KG1 (cell line): ENCODE data around the gene CTXN1.
"Not testable (repeated sequence)": the region's sequence is repeated elsewhere in the genome, so short reads cannot be mapped to it uniquely, and the experiment has no call there.

Experiments
- DNase-seq: peaks from one replicate; lab custom pipeline; 2025; lab: John Stamatoyannopoulos, UW

The CTXN1 gene

DNA sequence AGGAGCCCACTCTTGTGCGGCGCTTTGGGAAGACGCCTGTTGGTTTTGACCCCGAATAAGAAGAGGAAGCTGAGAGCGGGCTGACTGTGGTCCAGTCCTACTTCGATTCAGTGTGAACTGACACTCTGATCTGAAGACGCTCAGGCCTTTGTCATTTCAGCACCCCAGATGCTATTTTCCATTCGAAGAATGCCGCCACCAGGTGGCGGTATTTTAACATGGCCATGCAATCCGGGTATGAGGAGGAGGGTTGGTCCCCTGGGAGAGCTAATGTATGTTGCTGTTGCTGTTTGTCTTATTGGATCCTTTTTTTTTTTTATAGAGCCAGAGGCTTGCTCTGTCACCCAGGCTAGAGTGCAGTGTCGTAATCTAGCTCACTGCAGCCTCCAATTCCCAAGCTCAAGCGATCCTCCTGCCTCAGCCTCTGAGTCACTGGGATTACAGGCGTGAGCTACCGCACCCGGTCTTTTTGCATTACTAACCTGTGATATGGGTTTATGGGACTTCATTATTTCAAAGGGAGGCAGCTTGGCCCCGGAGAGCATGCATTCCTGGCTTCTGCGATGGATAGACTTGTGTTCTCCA lies 18.3 kb upstream of the CTXN1 start:
- DNase-seq, result peak; percentile 78

- peak; percentile 97 for DNase-seq
Measured at GRCh38 chr19:7943444-7944176, 17.7 kb upstream of the CTXN1 start, which contains the start of gene TIMM44. Gene TIMM44 (minus strand): TSS chr19:7943666. CDS start chr19:7943651, 15 bp downstream.

- no peak for DNase-seq
Measured at GRCh38 chr19:7942981-7943443, 17.1 kb upstream of the CTXN1 start.

GRCh38 chr19:7941895-7942596 lies 16.1 kb upstream of the CTXN1 start:
- DNase-seq, result no peak

DNA sequence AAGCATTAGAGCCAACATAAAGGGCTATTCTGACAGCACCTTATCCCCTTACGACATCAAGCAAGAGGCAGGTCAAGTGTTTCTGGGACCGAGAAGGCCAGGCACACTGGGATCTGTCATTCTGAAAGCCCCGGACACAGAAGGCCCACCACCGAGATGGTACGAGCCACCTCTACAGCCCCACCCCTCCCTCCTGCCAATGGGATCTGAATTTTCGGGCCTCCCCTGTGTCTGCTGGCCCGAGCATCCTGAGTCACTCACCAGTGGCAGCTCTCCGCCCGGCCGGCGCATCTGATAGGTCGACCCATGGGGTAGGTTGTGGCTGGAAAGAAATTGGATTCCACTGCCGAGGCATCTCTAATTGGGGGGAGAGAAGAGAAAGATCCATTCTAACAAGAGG lies 14.9 kb upstream of the CTXN1 start:
- no peak for DNase-seq

- DNase-seq, result no peak
Measured at GRCh38 chr19:7934766-7935165, 8.8 kb upstream of the CTXN1 start.

DNA sequence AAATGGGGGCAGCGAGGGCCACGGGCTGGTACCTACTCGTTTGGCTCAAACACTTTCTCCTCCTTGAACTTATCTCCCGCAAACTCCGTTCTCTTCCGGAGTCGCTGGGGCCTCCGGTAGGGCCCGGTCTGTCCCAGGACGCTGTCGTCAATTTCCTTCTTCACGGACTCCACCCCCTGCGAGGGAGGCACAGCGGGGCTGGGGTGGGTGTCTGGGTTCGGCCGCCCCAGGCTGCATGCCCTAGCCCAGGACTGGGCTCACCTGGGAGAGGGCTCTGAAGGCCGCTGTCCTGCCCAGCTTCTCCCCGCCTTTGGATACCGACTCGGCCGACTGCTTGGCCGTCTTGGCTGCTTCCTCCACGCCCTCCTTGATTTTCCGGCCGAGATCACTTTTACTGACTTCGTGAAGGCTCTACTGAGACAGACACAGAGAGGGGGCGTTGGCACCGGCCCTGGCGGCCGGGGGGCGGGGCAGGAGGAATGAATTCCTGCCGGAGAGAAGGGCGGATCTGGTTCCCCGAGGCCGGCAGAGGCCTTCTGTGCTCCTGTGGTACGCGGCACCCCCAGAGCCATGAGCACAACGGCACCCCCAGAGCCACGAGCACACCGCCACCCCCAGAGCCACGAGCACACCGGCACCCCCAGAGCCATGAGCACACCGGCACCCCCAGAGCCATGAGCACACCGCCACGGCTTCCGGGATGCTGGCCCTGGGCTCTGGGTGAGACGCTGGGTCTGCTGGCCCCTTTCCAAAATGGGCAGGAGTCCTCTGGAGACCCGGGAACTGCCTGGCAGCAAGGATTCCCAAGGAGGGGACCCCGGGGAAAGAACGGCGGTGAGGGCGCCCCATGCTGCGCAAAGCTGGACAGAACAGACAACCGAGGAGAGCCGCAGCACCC lies 8.1 kb upstream of the CTXN1 start:
- DNase-seq, result no peak

DNA sequence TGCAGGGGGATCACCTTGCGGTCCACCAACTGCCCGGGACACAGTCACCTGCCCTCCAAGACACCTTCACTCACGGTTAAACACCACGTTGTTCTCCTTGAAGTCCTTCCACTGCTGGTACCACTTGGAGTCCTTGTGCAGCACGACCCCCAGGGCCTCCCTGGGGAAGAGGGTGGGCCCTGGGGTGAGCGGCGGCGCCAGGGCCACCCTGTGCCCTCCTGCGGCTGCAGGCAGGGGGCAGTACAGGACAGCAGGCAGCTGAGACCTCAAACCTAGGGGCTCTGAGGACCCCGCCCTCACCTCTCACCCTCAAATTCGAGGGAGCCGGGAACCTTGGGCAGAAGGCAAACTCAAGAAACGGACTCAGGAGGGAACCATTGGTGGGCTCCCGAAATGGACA lies 7.5 kb upstream of the CTXN1 start:
- no peak for DNase-seq

- DNase-seq, result no peak
Measured at GRCh38 chr19:7932930-7933300, 7.0 kb upstream of the CTXN1 start.

GRCh38 chr19:7932276-7932929 lies 6.5 kb upstream of the CTXN1 start:
- DNase-seq, result no peak

GRCh38 chr19:7931221-7932061 lies 5.5 kb upstream of the CTXN1 start:
- no peak for DNase-seq

GRCh38 chr19:7930765-7931164 lies 4.8 kb upstream of the CTXN1 start:
- DNase-seq, result no peak

DNA sequence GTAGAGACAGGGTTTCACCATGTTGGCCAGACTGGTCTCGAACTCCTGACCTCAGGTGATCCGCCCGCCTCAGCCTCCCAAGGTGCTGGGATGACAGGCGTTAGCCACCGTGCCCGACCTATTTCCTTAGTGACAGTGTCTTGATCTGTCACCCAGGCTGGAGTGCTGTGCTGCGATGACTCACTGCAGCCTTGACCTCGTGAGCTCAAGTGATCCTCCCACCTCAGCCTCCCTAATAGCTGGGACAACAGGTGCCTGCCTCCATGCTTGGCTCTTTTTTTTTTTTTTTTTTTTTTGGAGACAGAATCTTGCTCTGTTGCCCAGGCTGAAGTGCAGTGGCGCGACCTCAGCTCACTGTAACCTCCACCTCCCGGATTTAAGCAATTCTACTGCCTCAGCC lies 4.1 kb upstream of the CTXN1 start:
- DNase-seq, result not testable (repeated sequence)

- peak; percentile 58 for DNase-seq
Measured at GRCh38 chr19:7928741-7929701, 3.1 kb upstream of the CTXN1 start.

GRCh38 chr19:7928334-7928706 lies 2.4 kb upstream of the CTXN1 start:
- no peak for DNase-seq

GRCh38 chr19:7927605-7928333 lies 1.8 kb upstream of the CTXN1 start:
- DNase-seq, result no peak

DNA sequence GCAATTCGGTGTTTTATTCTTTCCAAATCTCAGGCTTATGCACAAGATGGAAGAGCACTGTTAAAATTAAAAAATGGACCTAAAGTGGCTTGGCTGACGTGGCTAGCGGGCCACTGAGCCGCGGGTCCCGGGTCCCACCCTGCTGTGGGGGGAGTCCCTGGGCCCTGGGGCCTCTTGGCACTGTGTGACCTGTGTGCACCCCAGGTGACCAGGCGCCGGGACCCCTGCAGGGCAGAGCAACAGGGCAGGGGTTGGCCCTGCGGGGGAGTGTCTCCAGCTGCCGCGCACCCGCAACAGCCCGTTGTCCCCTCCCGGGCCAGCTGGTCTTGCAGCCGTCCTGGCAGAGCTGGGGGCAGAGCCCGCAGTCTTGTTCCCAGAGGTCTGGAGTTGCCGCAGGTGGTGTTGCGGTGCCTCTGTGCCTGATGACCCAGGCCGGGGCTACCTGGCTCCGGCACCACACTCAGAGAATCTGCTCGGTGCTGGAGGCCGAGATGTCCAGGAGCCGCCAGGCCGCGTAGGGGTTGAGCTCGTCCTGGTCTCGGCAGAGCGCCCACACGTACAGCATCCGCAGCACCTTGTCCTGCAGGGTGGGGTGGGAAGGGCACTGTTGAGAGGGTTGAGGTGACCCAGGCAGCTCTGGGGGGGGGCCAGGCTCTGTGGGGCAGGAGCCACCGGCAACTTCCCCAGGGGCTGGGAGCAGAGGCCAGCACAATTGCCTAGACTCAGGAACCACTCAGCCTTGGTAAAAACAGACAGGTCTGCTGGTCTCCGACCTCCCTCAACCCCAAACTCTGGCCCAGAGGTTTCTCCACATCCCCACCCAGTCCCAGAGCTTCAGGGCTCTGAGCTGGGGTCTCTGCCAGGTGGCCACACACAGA lies 1.0 kb upstream of the CTXN1 start:
- no peak for DNase-seq
